ENCODE data around the gene AVEN. TPM values are rescaled to one million over a fixed set of nuclear protein-coding genes. Genes with fewer than 3 reads are reported as not detected.
A peak's percentile ranks its signal among the peaks of the same experiment; 100 is the strongest.

Gene AVEN
- total and polyA plus RNA-seq, 2 of the 13 experiments (the other 11 are each of a cell fraction or from before 2014, with no cell fraction given), result 4.4 to 17.5 TPM

GRCh38 chr15:34049112-34049511, 10.1 kb upstream of the AVEN start:
- Histone ChIP-seq H2AFZ (ENCODE audit: low read length) (no peak overlapping the region), H3K4me1 (ENCODE audit: insufficient read depth, low read length) (peaks cover 10% of the 10 kb centered on the region), H4K20me1 (ENCODE audit: insufficient read depth, low read length) (no peaks in the 10 kb centered on the region), H3K27ac (ENCODE audit: extremely low read length, insufficient read depth, low read length) (no peak overlapping the region), H3K27me3 (ENCODE audit: control insufficient read depth in 1 of 2, insufficient read depth in 2 of 2, low read length in 2 of 2) (no peaks in the 10 kb centered on the region; a peak in 1 of 5 replicates), H3K4me3 (replicated peaks in 1 of 3; ENCODE audit: insufficient read depth in 1 of 3, low read depth in 2 of 3, low read length in 3 of 3) (no peak overlapping the region), H3K9me3 (ENCODE audit: low read length) (peaks cover 15% of the 10 kb centered on the region; the same call in 1 of the 2 replicates), H3K9ac (ENCODE audit: insufficient read depth, low read depth, low read length) (no peak overlapping the region), H3K79me2 (ENCODE audit: insufficient read depth, low read length) (no peaks in the 10 kb centered on the region), H3K4me2 (ENCODE audit: low read depth, low read length) (no peak overlapping the region), H3K36me3 (replicated peaks in 1 of 2; ENCODE audit: control insufficient read depth in 1 of 2, insufficient read depth in 2 of 2, low read length in 2 of 2) (no peaks in the 10 kb centered on the region)
- in situ Hi-C loops (cut with HindIII; ENCODE audit: extremely low pct_ligation_motif_present, low pct_unique_long_range_greater_than_20kb), result no loop called here
- BruUV-seq (replicated peaks), result no TSS peak
- FAIRE-seq (no peak), ATAC-seq (no peak), DNase-seq (ENCODE audit: low spot score) (no peak)
- TF ChIP-seq FOSL2 (CRISPR knock-in tag; IDR thresholded peaks at IDR 0.05) (0 out of 2 replicates have a peak, but pooled peaks have one; percentile 28), ZNF670 (CRISPR knock-in tag; IDR thresholded peaks at IDR 0.05; ENCODE audit: borderline replicate concordance) (no peak)
- intact Hi-C loops (cut with micrococcal nuclease; ENCODE audit: unreplicated experiment), result no loop called here
- CTCF ChIA-PET (ENCODE audit: low intra/inter-chr PET ratio, low total read pairs), result no interaction called here
- WGBS (ENCODE audit: low lambda C conversion rate), result 49% methylated on average over 2 of the region's 2 CpGs
- POLR2A ChIA-PET, result no interaction called here

- TF ChIP-seq HOXD1 (CRISPR knock-in tag; IDR thresholded peaks at IDR 0.05) (no peak), ZNF646 (CRISPR knock-in tag; IDR thresholded peaks at IDR 0.05) (0 out of 2 replicates have a peak, but pooled peaks have one; percentile 38)
- intact Hi-C loops (cut with micrococcal nuclease; ENCODE audit: unreplicated experiment), result no loop called here
- Histone ChIP-seq H3K79me2 (ENCODE audit: insufficient read depth, low read length) (no peaks in the 10 kb centered on the region), H3K4me2 (ENCODE audit: low read depth, low read length) (peak overlapping the region; percentile 51), H4K20me1 (ENCODE audit: insufficient read depth, low read length) (no peaks in the 10 kb centered on the region), H3K27me3 (ENCODE audit: control insufficient read depth in 1 of 2, insufficient read depth in 2 of 2, low read length in 2 of 2) (no peaks in the 10 kb centered on the region; a peak in 1 of 5 replicates), H3K27ac (ENCODE audit: extremely low read length, insufficient read depth, low read length) (no peak overlapping the region), H3K4me1 (ENCODE audit: insufficient read depth, low read length) (peaks cover 16% of the 10 kb centered on the region), H3K9me3 (ENCODE audit: low read length) (peaks cover 15% of the 10 kb centered on the region; the same call in 1 of the 2 replicates), H3K4me3 (replicated peaks in 1 of 3; ENCODE audit: insufficient read depth in 1 of 3, low read depth in 2 of 3, low read length in 3 of 3) (peak overlapping the region in 1 of 3 experiments; percentile 38; a peak in 1 of 6 replicates), H2AFZ (ENCODE audit: low read length) (no peak overlapping the region), H3K9ac (ENCODE audit: insufficient read depth, low read depth, low read length) (no peak overlapping the region), H3K36me3 (replicated peaks in 1 of 2; ENCODE audit: control insufficient read depth in 1 of 2, insufficient read depth in 2 of 2, low read length in 2 of 2) (no peaks in the 10 kb centered on the region)
- FAIRE-seq (no peak), ATAC-seq (peak; percentile 53), DNase-seq (ENCODE audit: low spot score) (no peak)
- ChIA-PET CTCF (ENCODE audit: low intra/inter-chr PET ratio, low total read pairs) (no interaction called here), POLR2A (no interaction called here)
- in situ Hi-C loops (cut with HindIII; ENCODE audit: extremely low pct_ligation_motif_present, low pct_unique_long_range_greater_than_20kb), result no loop called here
- 26% methylated on average over 10 of the region's 10 CpGs for WGBS (ENCODE audit: low lambda C conversion rate)
- no TSS peak for BruUV-seq (replicated peaks)
Measured at GRCh38 chr15:34047893-34048775, 9.1 kb upstream of the AVEN start.

All from HepG2 (cell line).